CD14-positive monocyte (primary cell): ENCODE measurements around the gene PRR30. TPM values are rescaled to one million over a fixed set of nuclear protein-coding genes. Genes with fewer than 3 reads are reported as not detected.

ENCODE experiments used
- DNase-seq, 3 donors: peaks; one replicate each; pipeline ENCODE4 v3.0.0-alpha.2; 2011 to 2022
- H2AFZ ChIP-seq: 2 replicates; pipeline ENCODE4 v1.6.0; 2012; ENCODE audit warnings: mild to moderate bottlenecking, low read depth, low read length, inconsistent platforms; ENCODE audit not compliant: insufficient read depth, poor library complexity, severe bottlenecking
- H3K27ac ChIP-seq, 2 donors: 1 replicate in 1 of 2; 2 replicates in 1 of 2; pipeline ENCODE4 v1.5.1; 2012 to 2013; ENCODE audit warnings: low read length in 2 of 2, control low read depth in 1 of 2, inconsistent platforms in 1 of 2, low read depth in 1 of 2, mild to moderate bottlenecking in 1 of 2
- H3K27me3 ChIP-seq, 2 donors: one replicate each; pipeline versions ENCODE4 v1.6.0 to v1.6.1; 2011 to 2013; ENCODE audit warnings: low read length in 2 of 2; ENCODE audit not compliant: control insufficient read depth in 2 of 2, insufficient read depth in 2 of 2
- H3K36me3 ChIP-seq, 2 donors: replicated peaks in 1 of 2; 1 replicate in 1 of 2; 2 replicates in 1 of 2; pipeline versions ENCODE4 v1.5.1 to v1.6.1; 2012 to 2013; ENCODE audit warnings: low read length in 2 of 2, control low read depth in 1 of 2, inconsistent platforms in 1 of 2, mild to moderate bottlenecking in 1 of 2; ENCODE audit not compliant: insufficient read depth in 2 of 2, control insufficient read depth in 1 of 2
- H3K4me1 ChIP-seq, 2 donors: 1 replicate in 1 of 2; 2 replicates in 1 of 2; pipeline versions ENCODE4 v1.5.1 to v1.6.1; 2012 to 2013; ENCODE audit warnings: low read length in 2 of 2, control low read depth in 1 of 2, inconsistent platforms in 1 of 2, mild to moderate bottlenecking in 1 of 2, moderate library complexity in 1 of 2; ENCODE audit not compliant: insufficient read depth in 2 of 2, control insufficient read depth in 1 of 2
- H3K4me2 ChIP-seq: replicated peaks from 2 replicates; pipeline ENCODE3; 2012; ENCODE audit warnings: low read length, moderate library complexity, mild to moderate bottlenecking; ENCODE audit not compliant: poor library complexity, severe bottlenecking; ENCODE audit errors: extremely low read depth
- H3K4me3 ChIP-seq, 3 experiments: fragments of 200-600 bp in 1 of 3; sonication (generic) in 1 of 3; replicated peaks in 1 of 3; 1 replicate in 2 of 3; 2 replicates in 1 of 3; pipeline ENCODE4 v1.5.1; 2011 to 2013; ENCODE audit warnings: low read length in 3 of 3, mild to moderate bottlenecking in 3 of 3, control low read depth in 2 of 3, low read depth in 2 of 3, inconsistent platforms in 1 of 3, moderate library complexity in 1 of 3
- H3K79me2 ChIP-seq: 2 replicates; pipeline ENCODE4 v1.6.0; 2012; ENCODE audit warnings: mild to moderate bottlenecking, control low read depth, inconsistent platforms, low read length, moderate library complexity; ENCODE audit not compliant: insufficient read depth
- H3K9ac ChIP-seq: 2 replicates; pipeline ENCODE4 v1.6.0; 2017; ENCODE audit warnings: low read length, mild to moderate bottlenecking; ENCODE audit not compliant: insufficient read depth, poor library complexity, severe bottlenecking
- H3K9me3 ChIP-seq, 2 donors: replicated peaks in 1 of 2; 1 replicate in 1 of 2; 2 replicates in 1 of 2; pipeline versions ENCODE4 v1.5.1 to v1.6.1; 2012 to 2013; ENCODE audit warnings: low read length in 2 of 2, control low read depth in 1 of 2; ENCODE audit not compliant: control insufficient read depth in 1 of 2, insufficient read depth in 1 of 2
- H4K20me1 ChIP-seq: 2 replicates; pipeline ENCODE4 v1.6.0; 2012; ENCODE audit warnings: mild to moderate bottlenecking, low read length, control low read depth, moderate library complexity; ENCODE audit not compliant: insufficient read depth
- H3K27ac Mint-ChIP-seq, 7 donors: one replicate each; pipeline ENCODE4 v1.8.0; 2020; ENCODE audit warnings: mild to moderate bottlenecking in 7 of 7, mixed read lengths in 7 of 7, moderate library complexity in 6 of 7, inconsistent platforms in 2 of 7
- H3K27me3 Mint-ChIP-seq, 3 donors: one replicate each; pipeline ENCODE4 v1.8.0; 2021 to 2022; ENCODE audit warnings: low read depth in 3 of 3, mild to moderate bottlenecking in 3 of 3, mixed read lengths in 3 of 3, moderate library complexity in 3 of 3, inconsistent platforms in 1 of 3
- H3K36me3 Mint-ChIP-seq, 2 donors: one replicate each; pipeline ENCODE4 v1.8.0; 2020; ENCODE audit warnings: mixed read lengths in 2 of 2, inconsistent platforms in 1 of 2, mild to moderate bottlenecking in 1 of 2
- H3K4me1 Mint-ChIP-seq: one replicate; pipeline ENCODE4 v1.8.0; 2020; ENCODE audit warnings: mild to moderate bottlenecking, mixed read lengths
- H3K4me3 Mint-ChIP-seq, 2 donors: one replicate each; pipeline ENCODE4 v1.8.0; 2020; ENCODE audit warnings: mild to moderate bottlenecking in 2 of 2, mixed read lengths in 2 of 2, moderate library complexity in 1 of 2
- H3K9me3 Mint-ChIP-seq, 7 donors: one replicate each; pipeline ENCODE4 v1.8.0; 2020 to 2022; ENCODE audit warnings: mixed read lengths in 7 of 7, mild to moderate bottlenecking in 6 of 7, moderate library complexity in 6 of 7, inconsistent platforms in 2 of 7
- WGBS: methylation state at CpG from one replicate; pipeline ENCODE4 v1.1.5; 2013; ENCODE audit warnings: missing lambda C conversion rate; ENCODE audit not compliant: insufficient coverage; 5-methylcytosine and 5-hydroxymethylcytosine counted together
- intact Hi-C, 2 donors: fragments of 100-400 bp; cut with micrococcal nuclease; formaldehyde crosslinking; loops; one replicate each; pipeline versions ENCODE4 v1.15.0 to v1.15.1; 2023
- polyA plus RNA-seq, 3 donors: library from polyadenylated mRNA; depleted of rRNA in 1 of 3; unstranded in 2 of 3; stranded (reverse) in 1 of 3; fragments of 300-500 nt in 2 of 3; fragments of >200 nt in 1 of 3; fragmentation: Illumina TruSeq in 2 of 3; gene quantifications; 1 replicate in 2 of 3; 2 replicates in 1 of 3; pipeline ENCODE4 v1.2.3, GENCODE V29; 2012 to 2021
- TF ChIP-seq, protein P1 (sequence below): fragments of 200-600 bp; IDR thresholded peaks from one replicate; pipeline ENCODE4 v1.8.0; 2022; ENCODE audit warnings: antibody characterized with exemption, mild to moderate bottlenecking

PRR30 gene
- polyA plus RNA-seq, 3 donors: not detected

DNA sequence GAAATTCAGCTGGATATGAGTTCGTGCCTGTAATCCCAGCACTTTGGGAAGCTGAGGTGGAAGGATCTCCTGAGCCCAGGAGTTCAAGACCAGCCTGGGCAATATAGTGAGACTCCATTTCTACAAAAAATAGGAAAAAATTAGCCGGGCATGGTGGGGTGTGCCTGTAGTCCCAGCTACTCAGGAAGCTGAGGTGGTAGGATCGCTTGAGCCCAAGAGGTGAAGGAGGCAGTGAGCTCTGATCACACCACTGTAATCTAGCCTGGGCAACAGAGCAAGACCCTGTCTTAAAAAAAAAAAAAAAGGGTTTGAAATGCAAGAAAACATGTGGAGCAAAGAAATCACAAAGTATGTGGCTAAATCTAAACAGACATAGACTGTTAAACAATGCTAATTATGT, 30.1 kb downstream of the PRR30 start:
- H3K4me3 ChIP-seq: no peak overlapping the region
- Mint-ChIP-seq H3K27ac (no peak overlapping the region), H3K36me3 (no peaks in the 10 kb centered on the region), H3K4me3 (no peak overlapping the region), H3K27me3 (peaks cover 0 to 6% (median 3%) of the 10 kb centered on the region in 3 donors), H3K9me3 (no peaks in the 10 kb centered on the region), H3K4me1 (no peaks in the 10 kb centered on the region)
- H3K79me2 ChIP-seq: no peaks in the 10 kb centered on the region
- DNase-seq: no peak
- H3K4me2 ChIP-seq: no peak overlapping the region
- H3K9me3 ChIP-seq: no peaks in the 10 kb centered on the region
- no peak overlapping the region for H3K9ac ChIP-seq
- intact Hi-C loops: no loop called here
- H3K27me3 ChIP-seq: no peaks in the 10 kb centered on the region
- H3K36me3 ChIP-seq: no peaks in the 10 kb centered on the region
- H4K20me1 ChIP-seq: no peaks in the 10 kb centered on the region
- no peaks in the 10 kb centered on the region for H3K4me1 ChIP-seq
- WGBS: 100% methylated on average over 1 of the region's 3 CpGs
- no peak overlapping the region for H3K27ac ChIP-seq
- no peak overlapping the region for H2AFZ ChIP-seq
- TF ChIP-seq, protein P1, sequence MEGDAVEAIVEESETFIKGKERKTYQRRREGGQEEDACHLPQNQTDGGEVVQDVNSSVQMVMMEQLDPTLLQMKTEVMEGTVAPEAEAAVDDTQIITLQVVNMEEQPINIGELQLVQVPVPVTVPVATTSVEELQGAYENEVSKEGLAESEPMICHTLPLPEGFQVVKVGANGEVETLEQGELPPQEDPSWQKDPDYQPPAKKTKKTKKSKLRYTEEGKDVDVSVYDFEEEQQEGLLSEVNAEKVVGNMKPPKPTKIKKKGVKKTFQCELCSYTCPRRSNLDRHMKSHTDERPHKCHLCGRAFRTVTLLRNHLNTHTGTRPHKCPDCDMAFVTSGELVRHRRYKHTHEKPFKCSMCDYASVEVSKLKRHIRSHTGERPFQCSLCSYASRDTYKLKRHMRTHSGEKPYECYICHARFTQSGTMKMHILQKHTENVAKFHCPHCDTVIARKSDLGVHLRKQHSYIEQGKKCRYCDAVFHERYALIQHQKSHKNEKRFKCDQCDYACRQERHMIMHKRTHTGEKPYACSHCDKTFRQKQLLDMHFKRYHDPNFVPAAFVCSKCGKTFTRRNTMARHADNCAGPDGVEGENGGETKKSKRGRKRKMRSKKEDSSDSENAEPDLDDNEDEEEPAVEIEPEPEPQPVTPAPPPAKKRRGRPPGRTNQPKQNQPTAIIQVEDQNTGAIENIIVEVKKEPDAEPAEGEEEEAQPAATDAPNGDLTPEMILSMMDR: no peak

DNA sequence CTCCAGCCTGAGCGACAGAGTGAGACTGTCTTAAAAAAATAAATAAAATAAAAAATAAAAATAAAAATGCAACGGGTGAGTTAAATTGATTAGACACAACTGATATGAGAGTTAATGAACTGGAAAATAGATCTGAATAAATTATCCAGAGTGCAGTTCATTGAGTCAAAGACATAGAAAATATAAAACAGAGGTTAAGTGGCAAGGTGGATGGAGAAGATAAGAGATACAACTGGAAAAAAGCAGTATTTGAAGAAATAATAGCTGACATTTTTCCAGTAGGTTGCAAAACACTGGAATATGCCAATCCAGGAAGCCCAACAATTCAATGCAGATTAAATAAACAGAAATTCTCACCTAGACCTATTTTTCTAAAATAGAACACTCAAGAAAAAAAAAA, 31.0 kb downstream of the PRR30 start:
- Mint-ChIP-seq H3K4me1 (no peaks in the 10 kb centered on the region), H3K9me3 (no peaks in the 10 kb centered on the region), H3K27me3 (peaks cover 0 to 4% (median 4%) of the 10 kb centered on the region in 3 donors), H3K4me3 (no peak overlapping the region), H3K27ac (no peak overlapping the region), H3K36me3 (no peaks in the 10 kb centered on the region)
- no peaks in the 10 kb centered on the region for H3K36me3 ChIP-seq
- no peak overlapping the region for H3K27ac ChIP-seq
- no peak overlapping the region for H3K9ac ChIP-seq
- no peaks in the 10 kb centered on the region for H3K27me3 ChIP-seq
- H3K4me1 ChIP-seq: no peaks in the 10 kb centered on the region
- no CpG with 5 or more reads among the region's 2 CpGs for WGBS
- intact Hi-C loops: no loop called here
- no peaks in the 10 kb centered on the region for H3K79me2 ChIP-seq
- DNase-seq: no peak
- TF ChIP-seq, protein P1: no peak
- H4K20me1 ChIP-seq: no peaks in the 10 kb centered on the region
- H2AFZ ChIP-seq: no peak overlapping the region
- no peak overlapping the region for H3K4me3 ChIP-seq
- H3K4me2 ChIP-seq: no peak overlapping the region
- no peaks in the 10 kb centered on the region for H3K9me3 ChIP-seq
